ENCODE results near the gene NSF.
"Not testable (repeated sequence)": the region's sequence is repeated elsewhere in the genome, so short reads cannot be mapped to it uniquely, and the experiment has no call there.

The NSF gene

DNA sequence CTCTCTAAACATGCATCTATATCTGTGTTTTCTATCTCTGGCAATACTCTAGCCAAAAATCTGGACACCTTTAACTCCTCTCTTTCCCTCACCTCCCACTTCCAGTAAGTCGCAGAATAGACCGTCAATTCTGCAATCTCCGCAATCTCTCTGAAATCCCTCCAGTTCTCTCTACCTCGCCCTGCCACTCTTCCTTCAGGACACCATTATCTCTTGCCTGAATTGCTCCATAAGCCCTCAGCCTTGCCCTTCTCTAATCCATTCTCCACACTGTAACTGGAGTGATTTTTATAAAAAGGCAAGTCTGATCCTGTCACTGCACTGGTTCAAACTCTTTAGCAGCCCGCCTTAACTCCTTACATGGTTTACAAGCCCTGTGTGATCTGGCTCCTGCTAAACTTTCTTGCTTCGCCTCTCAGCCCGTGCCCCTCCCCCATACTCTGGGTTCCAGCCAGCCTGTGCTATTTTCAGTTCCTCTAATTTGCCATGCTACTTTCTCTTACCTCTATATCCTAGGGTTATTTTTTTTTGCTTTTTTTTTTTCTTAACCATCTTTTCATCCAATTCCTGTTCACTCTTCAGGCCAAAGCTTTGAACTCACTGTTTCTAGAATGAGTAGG is 61.7 kb downstream of the NSF start:
- not testable (repeated sequence) for H3K4me3 ChIP-seq (replicated peaks; ENCODE audit: insufficient read depth, low read length); DNase-seq (ENCODE audit: low read depth in 1 of 2, low spot score in 1 of 2); H3K27me3 ChIP-seq (ENCODE audit: insufficient read depth, poor library complexity, severe bottlenecking); H3K27ac ChIP-seq (replicated peaks)

- DNase-seq (ENCODE audit: low read depth in 1 of 2, low spot score in 1 of 2); H3K4me3 ChIP-seq (replicated peaks; ENCODE audit: insufficient read depth, low read length); H3K27me3 ChIP-seq (ENCODE audit: insufficient read depth, poor library complexity, severe bottlenecking); H3K27ac ChIP-seq (replicated peaks): not testable (repeated sequence)
These were observed 67.8 kb downstream of the NSF start for GRCh38 chr17:46658235-46658634.

- H3K4me3 ChIP-seq (replicated peaks; ENCODE audit: insufficient read depth, low read length); DNase-seq (ENCODE audit: low read depth in 1 of 2, low spot score in 1 of 2); H3K27me3 ChIP-seq (ENCODE audit: insufficient read depth, poor library complexity, severe bottlenecking); H3K27ac ChIP-seq (replicated peaks): not testable (repeated sequence)
These were observed 69.2 kb downstream of the NSF start for GRCh38 chr17:46659702-46660101.

GRCh38 chr17:46663123-46663522 is 72.7 kb downstream of the NSF start:
- H3K4me3 ChIP-seq (replicated peaks; ENCODE audit: insufficient read depth, low read length); H3K27me3 ChIP-seq (ENCODE audit: insufficient read depth, poor library complexity, severe bottlenecking); DNase-seq (ENCODE audit: low read depth in 1 of 2, low spot score in 1 of 2); H3K27ac ChIP-seq (replicated peaks): not testable (repeated sequence)

GRCh38 chr17:46663552-46663951 is 73.1 kb downstream of the NSF start:
- not testable (repeated sequence) for H3K27me3 ChIP-seq (ENCODE audit: insufficient read depth, poor library complexity, severe bottlenecking); DNase-seq (ENCODE audit: low read depth in 1 of 2, low spot score in 1 of 2); H3K27ac ChIP-seq (replicated peaks); H3K4me3 ChIP-seq (replicated peaks; ENCODE audit: insufficient read depth, low read length)

GRCh38 chr17:46665969-46666368 is 75.5 kb downstream of the NSF start:
- not testable (repeated sequence) for H3K27me3 ChIP-seq (ENCODE audit: insufficient read depth, poor library complexity, severe bottlenecking); H3K4me3 ChIP-seq (replicated peaks; ENCODE audit: insufficient read depth, low read length); H3K27ac ChIP-seq (replicated peaks); DNase-seq (ENCODE audit: low read depth in 1 of 2, low spot score in 1 of 2)

DNA sequence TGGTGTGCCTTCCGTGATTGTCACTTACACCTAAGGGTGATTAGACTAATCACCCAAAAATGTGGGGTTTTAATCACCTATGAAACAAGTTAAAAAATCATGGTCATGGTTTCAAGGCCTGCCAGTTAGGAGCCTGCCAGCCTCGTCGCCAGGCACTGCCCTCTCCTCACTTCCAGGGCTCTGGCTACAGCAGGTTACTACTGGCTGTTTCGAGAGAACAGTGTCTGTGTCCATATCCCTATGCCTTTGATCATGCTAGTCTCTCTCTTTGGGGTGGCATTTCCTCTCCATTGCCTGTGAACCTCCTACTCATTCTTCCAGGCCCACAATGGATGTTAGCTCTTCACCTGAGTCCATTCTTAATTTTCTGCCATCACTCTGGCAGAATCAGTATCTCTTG is 80.3 kb downstream of the NSF start:
- H3K27ac ChIP-seq (replicated peaks); H3K27me3 ChIP-seq (ENCODE audit: insufficient read depth, poor library complexity, severe bottlenecking); H3K4me3 ChIP-seq (replicated peaks; ENCODE audit: insufficient read depth, low read length); DNase-seq (ENCODE audit: low read depth in 1 of 2, low spot score in 1 of 2): not testable (repeated sequence)

DNA sequence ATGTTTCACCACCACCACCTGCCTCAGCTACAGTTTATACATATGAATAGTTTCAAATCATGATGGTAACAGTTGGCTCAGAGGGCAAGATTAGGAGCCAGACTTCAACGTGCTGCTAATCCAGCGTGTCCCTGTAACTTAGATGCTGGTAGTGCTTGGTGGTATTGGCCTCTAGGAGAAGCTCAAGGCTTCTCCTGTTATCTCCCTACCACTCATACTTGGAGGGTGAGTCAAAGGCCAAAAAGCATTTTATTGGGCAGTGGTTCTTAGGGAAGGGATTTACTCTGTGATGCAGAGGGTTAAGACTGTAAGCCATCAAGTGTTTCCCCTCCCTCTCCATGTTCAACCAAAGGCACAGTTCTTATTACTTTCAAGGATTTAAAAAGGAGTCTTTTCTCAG is 82.3 kb downstream of the NSF start:
- H3K4me3 ChIP-seq (replicated peaks; ENCODE audit: insufficient read depth, low read length); H3K27me3 ChIP-seq (ENCODE audit: insufficient read depth, poor library complexity, severe bottlenecking); H3K27ac ChIP-seq (replicated peaks); DNase-seq (ENCODE audit: low read depth in 1 of 2, low spot score in 1 of 2): not testable (repeated sequence)

DNA sequence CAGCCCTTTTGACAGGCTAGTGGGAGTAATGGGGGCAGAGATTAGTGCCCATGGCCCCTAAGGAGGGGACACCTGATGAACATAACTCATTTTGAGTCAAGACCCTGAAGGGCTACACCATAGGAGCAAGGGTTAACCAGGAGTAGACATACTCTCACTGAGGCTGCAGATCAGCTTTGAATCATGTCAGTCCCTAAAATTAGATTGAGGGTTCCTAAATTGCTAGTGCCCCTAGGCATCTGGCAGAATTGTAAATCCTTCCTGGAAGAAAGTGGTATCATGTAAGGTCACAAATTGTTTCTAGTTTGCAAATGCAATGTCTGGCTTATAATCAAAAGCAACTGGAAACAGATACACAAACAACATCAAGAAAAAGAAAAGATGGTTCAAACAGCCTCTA is 87.3 kb downstream of the NSF start:
- not testable (repeated sequence) for H3K27me3 ChIP-seq (ENCODE audit: insufficient read depth, poor library complexity, severe bottlenecking)

DNA sequence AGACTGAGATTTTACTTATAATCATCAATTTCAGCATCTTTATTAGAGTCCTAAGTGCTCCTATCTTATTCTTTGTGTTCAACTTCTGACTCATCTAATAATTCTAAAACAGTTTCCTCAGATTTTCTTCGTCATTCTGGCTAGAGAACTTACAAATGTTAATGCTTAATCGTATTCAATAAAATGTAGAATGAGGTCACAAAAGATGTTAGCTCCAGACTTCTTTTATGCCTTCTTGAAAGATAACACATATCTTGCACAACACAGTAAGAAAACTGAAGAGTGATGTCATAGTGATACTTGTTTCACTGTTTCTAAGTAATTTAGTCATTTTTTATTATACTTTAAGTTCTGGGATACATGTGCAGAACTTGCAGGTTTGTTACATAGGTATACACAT is 93.2 kb downstream of the NSF start:
- not testable (repeated sequence) for H3K27ac ChIP-seq (replicated peaks); DNase-seq (ENCODE audit: low read depth in 1 of 2, low spot score in 1 of 2); H3K27me3 ChIP-seq (ENCODE audit: insufficient read depth, poor library complexity, severe bottlenecking); H3K4me3 ChIP-seq (replicated peaks; ENCODE audit: insufficient read depth, low read length)

More for the DNA sequence above, 87.3 kb downstream of the NSF start:
- not testable (repeated sequence) for H3K4me3 ChIP-seq (replicated peaks; ENCODE audit: insufficient read depth, low read length); DNase-seq (ENCODE audit: low read depth in 1 of 2, low spot score in 1 of 2); H3K27ac ChIP-seq (replicated peaks)

GRCh38 chr17:46685284-46685683 is 94.8 kb downstream of the NSF start:
- not testable (repeated sequence) for H3K4me3 ChIP-seq (replicated peaks; ENCODE audit: insufficient read depth, low read length); H3K27ac ChIP-seq (replicated peaks); DNase-seq (ENCODE audit: low read depth in 1 of 2, low spot score in 1 of 2); H3K27me3 ChIP-seq (ENCODE audit: insufficient read depth, poor library complexity, severe bottlenecking)

DNA sequence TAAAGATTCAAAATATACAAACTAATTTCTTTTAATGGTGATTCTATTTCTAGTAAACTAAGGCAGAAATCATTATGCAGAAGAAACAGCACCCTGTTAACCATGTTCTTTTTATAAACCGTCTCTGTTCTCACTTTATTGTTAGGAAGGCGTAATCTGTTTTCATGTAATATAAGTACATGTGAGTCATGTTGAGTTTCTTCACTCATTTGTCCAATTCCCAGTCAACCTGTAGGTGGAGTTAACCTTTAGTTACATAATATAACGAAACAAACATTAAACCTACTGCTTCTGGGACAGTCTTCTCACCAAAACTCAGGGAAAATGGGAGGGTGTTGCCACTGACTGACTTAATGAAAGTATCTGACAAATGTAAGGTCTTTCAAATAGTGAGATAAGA is 101.7 kb downstream of the NSF start:
- H3K4me3 ChIP-seq (replicated peaks; ENCODE audit: insufficient read depth, low read length): not testable (repeated sequence)

GRCh38 chr17:46693283-46693682 is 102.8 kb downstream of the NSF start:
- H3K27me3 ChIP-seq (ENCODE audit: insufficient read depth, poor library complexity, severe bottlenecking); DNase-seq (ENCODE audit: low read depth in 1 of 2, low spot score in 1 of 2); H3K4me3 ChIP-seq (replicated peaks; ENCODE audit: insufficient read depth, low read length); H3K27ac ChIP-seq (replicated peaks): not testable (repeated sequence)

More for the DNA sequence above, 101.7 kb downstream of the NSF start:
- DNase-seq (ENCODE audit: low read depth in 1 of 2, low spot score in 1 of 2); H3K27me3 ChIP-seq (ENCODE audit: insufficient read depth, poor library complexity, severe bottlenecking); H3K27ac ChIP-seq (replicated peaks): not testable (repeated sequence)

DNA sequence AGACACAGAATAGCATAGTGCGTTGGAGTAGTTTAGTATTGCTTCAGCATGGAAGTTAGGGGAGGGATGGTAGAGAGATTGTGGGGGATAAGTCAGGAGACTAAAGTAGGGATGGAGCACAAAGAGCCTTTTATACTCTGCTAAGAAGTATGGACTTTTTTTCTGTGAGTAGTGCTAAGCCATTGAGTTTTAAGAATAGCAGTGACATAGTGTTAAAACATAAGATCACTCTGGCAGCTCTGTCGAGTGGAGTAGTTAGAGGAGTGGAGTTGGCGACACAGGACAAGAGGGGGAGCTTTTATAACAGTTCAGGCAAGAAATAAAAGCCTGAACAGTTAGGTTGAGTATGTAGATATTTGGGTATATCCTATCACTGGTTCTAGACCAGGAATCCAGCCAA is 106.1 kb downstream of the NSF start:
- DNase-seq (ENCODE audit: low read depth in 1 of 2, low spot score in 1 of 2); H3K27me3 ChIP-seq (ENCODE audit: insufficient read depth, poor library complexity, severe bottlenecking); H3K4me3 ChIP-seq (replicated peaks; ENCODE audit: insufficient read depth, low read length); H3K27ac ChIP-seq (replicated peaks): not testable (repeated sequence)

DNA sequence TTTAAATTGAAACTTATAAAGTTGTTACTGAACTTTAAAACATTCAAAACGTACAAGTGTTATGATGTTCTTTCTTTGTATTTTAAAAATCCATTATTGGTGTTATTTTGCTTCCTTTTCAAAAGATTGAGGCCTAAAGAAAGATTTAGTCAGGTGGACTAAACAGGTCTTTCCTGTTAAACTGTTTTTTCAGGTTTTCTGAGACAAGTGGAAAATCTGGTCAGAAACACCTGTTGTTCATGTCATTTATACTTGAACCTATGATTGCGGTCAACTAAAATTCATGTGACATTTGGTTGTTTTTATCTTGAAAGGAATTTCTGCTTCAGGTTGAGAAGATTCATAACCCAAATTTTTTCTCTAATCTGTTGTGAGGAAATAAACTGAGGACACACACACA is 108.5 kb downstream of the NSF start:
- H3K27ac ChIP-seq (replicated peaks); H3K4me3 ChIP-seq (replicated peaks; ENCODE audit: insufficient read depth, low read length); DNase-seq (ENCODE audit: low read depth in 1 of 2, low spot score in 1 of 2); H3K27me3 ChIP-seq (ENCODE audit: insufficient read depth, poor library complexity, severe bottlenecking): not testable (repeated sequence)

Data from HL-60 (cell line).